NCI-H510A (cell line): ENCODE data around the gene KCNJ16.

ENCODE experiments used
- DNase-seq: peaks from one replicate; lab custom pipeline; 2025; lab: John Stamatoyannopoulos, UW

KCNJ16 gene

DNA sequence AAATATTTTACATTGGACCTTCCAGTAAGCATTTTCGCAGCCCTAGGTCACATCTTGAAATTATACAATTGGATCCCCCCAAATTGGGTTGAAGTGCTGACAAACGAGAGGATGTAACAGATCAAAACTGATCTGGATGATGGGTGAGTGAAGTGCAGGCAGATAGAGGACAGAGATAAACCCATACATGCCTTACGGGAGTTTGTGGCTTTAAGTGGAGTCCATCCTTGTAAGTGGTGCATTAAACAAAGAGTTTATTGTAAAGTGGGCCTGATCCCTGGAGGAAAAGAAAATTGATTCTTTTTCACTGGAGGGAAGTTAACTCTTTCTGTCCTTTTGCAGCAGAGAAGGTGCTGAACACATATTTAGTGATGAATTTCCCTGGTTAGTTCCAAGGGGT is 55.3 kb downstream of the KCNJ16 start:
- no peak for DNase-seq

DNA sequence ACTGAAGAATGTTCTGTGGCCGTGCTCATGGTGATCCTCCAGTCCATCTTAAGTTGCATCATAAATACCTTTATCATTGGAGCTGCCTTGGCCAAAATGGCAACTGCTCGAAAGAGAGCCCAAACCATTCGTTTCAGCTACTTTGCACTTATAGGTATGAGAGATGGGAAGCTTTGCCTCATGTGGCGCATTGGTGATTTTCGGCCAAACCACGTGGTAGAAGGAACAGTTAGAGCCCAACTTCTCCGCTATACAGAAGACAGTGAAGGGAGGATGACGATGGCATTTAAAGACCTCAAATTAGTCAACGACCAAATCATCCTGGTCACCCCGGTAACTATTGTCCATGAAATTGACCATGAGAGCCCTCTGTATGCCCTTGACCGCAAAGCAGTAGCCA is 57.5 kb downstream of the KCNJ16 start:
- DNase-seq = no peak

DNA sequence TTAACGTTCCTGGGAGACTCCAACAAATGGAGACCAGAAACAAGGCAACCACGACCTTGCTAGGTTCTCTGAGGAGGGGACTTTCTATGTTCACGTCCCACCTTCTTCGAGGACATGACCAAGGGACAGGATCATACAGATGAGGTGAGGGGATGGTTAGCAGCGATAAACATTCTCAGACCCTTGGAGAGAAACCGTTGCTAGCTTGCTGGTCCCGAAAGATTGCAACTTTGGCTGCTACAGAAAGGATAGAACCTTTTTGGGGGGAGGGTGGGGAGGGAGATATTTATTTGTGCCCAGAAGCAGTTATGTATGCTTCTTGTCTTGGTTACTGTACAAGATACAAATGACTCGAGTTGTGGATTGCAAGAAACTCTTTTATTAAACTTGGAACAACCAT is 59.0 kb downstream of the KCNJ16 start:
- no peak for DNase-seq

DNA sequence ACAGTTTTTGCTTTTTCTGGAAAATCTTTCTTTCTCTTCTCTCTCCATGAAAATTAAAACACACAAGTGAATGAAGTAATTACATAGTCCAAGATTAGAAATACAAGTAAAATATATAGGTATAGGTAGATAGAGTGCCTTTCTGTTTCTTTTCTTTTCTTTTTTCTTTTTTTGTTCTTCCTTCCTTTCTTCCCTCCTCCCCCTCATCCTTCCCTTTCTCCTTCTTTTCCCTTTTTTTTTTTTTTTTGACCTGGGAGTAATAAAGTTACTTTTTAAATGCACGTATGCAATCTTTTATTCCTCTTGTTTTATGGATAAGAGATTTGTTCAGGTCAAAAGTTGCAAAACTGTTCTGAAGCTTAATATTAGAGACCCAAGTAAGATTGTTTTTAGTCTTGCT is 59.8 kb downstream of the KCNJ16 start:
- no peak for DNase-seq

DNA sequence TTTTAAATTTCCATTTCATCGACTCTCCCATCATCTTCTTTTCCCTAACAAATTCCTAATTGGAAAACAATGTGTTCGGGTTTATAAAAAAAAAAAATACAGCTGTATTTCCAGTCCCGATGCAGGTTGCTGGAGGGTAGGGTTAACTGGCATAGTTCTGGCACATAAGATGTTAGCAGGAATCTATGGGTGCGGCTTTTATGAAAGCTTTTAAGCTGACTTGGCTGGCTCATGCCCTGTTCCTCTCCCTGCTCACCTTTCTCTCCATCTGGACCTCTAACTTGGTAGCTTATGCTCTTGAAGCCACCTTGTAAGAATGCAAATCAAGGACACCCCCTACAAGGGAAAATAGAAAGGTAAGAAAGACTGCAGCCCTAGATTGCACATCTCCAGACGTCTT is 61.1 kb downstream of the KCNJ16 start:
- no peak for DNase-seq

GRCh38 chr17:70137451-70138230 is 62.6 kb downstream of the KCNJ16 start:
- DNase-seq = no peak

GRCh38 chr17:70138291-70138865 is 63.4 kb downstream of the KCNJ16 start:
- no peak for DNase-seq

DNA sequence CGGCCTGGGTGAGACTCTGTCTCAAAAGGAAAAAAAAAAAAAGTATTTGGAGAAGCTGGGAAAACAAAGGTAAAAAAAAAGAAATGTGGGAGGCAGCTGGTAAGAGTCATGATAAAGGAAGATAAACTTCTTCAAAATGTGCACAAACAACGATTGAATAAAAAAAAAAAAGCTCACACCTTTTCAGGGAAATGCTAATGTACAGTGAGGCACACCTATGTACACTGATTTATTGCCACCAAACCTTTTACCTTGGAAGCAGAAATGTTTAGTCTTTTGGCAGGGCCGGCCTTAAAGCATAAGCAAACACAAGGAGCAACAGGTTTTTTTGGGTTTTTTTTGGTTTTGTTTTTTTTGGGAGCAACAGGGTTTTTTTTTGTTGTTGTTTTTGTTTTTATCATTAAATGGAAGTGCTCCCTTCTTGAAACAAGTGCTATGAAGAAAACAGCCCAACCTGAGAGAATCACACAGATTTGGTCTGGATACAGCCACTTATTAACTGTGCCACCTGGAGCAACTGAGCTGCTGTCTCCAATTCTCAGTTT is 64.5 kb downstream of the KCNJ16 start:
- no peak for DNase-seq

GRCh38 chr17:70144260-70144846 is 69.3 kb downstream of the KCNJ16 start:
- DNase-seq = no peak

DNA sequence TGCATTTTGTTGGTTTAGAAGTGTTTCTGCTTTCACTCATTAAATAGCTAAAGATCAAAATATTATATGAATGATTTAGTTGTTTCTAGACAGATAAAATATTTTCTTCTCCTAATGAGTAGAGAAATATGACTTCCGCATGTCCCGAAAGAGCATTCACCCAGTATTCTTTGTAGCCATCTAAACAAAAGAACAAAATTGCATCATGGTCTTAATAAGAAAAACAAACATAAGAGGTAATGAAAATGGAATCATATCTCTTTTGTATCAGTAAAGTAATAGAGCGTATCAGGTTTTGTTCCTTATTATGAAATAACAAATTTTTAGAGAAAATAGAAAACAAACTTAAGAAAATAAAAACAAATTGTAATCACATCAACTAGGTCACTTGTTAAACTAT is 78.2 kb downstream of the KCNJ16 start:
- no peak for DNase-seq

GRCh38 chr17:70157151-70157550 is 82.1 kb downstream of the KCNJ16 start:
- DNase-seq = no peak

DNA sequence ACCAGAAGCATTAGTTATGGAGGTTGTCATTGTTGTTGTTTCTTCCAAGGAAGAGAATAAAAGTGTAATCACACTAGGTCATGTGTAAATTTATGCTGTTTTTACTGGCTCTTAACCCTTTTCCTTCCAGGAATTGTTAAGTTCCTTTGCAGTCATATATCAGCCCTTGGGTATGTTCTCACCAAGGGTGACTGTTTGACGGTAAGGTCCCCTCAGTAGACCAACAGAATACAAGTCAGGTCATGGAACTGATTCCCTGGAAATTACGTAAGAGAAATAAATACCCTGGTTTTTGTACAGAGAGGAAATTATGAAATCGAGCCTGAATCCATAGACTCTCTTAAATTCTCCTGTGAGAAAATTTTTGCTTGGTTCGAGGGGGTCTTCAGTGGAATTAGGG is 83.2 kb downstream of the KCNJ16 start:
- DNase-seq = no peak

DNA sequence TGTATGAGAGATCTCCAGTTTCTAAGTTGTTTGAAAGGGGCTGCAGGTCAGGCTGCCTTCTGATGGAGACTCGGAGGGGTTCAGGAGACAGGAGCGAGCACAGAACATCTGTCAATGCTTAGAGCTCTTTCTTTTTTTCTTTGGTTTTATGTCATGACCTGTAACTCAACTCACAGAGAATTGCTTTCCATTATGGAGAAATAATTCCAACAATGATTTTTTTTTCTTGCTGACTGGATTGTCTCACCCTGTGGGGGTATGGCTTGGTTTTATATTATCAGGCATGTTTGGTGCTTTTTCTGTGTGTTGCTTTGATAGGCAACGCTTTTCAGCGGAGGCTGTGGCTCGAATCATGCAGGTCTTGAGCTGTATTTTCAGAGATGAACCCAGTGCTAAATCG is 83.6 kb downstream of the KCNJ16 start:
- no peak for DNase-seq

DNA sequence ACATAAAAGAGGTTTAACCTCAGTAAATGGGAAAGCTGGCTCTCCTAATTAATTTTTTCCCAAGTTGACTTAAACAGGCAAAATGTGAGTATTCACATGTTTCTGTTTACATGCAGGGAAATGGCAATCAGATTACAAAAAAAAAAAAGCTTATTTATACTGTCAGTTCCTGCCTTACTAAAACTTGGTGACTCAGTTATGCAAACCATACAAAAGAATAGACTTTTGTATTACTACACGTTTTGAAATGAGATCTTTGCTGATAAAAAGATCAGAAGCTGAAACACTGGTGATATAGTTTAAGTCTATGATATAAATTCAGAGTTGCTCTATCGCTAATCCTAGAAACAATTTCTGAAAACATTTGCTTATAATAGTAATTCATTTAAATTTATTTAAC is 85.0 kb downstream of the KCNJ16 start:
- no peak for DNase-seq

- no peak for DNase-seq
Observed at GRCh38 chr17:70161519-70161918, 86.5 kb downstream of the KCNJ16 start.

- DNase-seq = no peak
Observed at GRCh38 chr17:70165383-70165782, 90.4 kb downstream of the KCNJ16 start.

GRCh38 chr17:70166615-70167014 is 91.6 kb downstream of the KCNJ16 start:
- DNase-seq = no peak

DNA sequence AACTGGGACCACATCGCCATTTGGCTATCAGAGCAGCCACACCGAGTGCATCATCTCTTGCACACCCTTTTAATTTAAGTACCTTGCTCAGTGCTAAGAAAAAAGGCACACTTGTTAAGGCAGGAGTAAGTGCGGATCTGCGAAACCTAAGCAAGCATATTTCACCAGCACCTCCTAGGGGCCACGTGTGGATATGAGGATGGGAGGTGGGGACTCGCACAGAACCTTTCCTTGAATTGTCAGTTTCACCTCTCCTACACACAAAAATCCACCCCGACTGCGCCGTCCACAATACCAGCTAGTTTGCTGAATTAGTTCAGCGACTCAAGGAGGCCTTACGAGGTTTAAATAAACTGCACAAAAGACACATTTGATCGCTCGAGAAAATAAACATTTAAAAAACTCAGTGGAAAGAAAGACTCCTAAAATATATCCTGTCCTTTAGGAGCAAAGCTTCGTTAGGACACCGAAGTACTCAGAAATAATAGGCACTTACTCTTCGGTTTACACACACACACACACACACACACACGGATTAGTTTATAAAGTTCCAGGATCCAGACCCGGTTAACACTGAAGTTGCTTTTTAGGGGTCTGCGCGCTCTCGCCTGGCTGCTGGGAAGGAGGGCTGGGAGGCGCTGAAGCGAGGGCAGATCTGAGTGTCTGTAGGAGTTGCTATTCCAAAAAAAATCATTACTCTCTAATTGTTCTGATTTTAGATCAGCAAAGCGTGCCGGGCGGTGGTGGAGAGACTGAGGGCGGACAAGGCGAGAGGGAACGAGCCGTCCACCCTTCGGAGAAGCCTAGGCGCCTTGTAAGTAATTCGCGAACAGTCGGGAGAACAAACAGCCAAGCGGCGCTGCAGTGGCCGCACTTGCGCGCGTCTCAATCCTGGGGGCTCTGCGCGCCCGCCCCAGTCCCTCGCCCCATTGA is 93.3 kb downstream of the KCNJ16 start:
- DNase-seq = peak; percentile 65

- peak; percentile 94 for DNase-seq
Observed at GRCh38 chr17:70168977-70169708, 94.1 kb downstream of the KCNJ16 start, which contains the start of gene KCNJ2. Gene KCNJ2 (plus strand): TSS chr17:70169532. CDS start chr17:70175040, 5,508 bp downstream.

- no peak for DNase-seq
Observed at GRCh38 chr17:70169709-70170597, 94.9 kb downstream of the KCNJ16 start.
